H1 (cell line): Measurements from ENCODE around the gene SLC12A7. TPM values are rescaled to one million over a fixed set of nuclear protein-coding genes. Genes with fewer than 3 reads are reported as not detected.

Experiments used
- polyA plus RNA-seq, 7 experiments: library from polyadenylated mRNA; depleted of rRNA in 3 of 7; stranded (reverse) in 5 of 7; unstranded in 2 of 7; fragments of >200 nt in 5 of 7; fragments of 200-250 nt in 2 of 7; gene quantifications; 1 replicate in 5 of 7; 2 replicates in 1 of 7; 4 replicates in 1 of 7; pipeline versions ENCODE4 v1.2.1 to v1.2.3, GENCODE V29; 2011 to 2013; ENCODE audit warnings: missing spikeins in 2 of 7, mixed read lengths in 2 of 7
- total RNA-seq: library from RNA; stranded (reverse); fragmentation: NEBNext Ultra II Directional; extraction: Animal tissue kit (Norgen Biotek cat#: 25700); gene quantifications from 2 replicates; pipeline ENCODE4 v1.2.1, GENCODE V29; 2021
- TF ChIP-seq, protein P1 (sequence below), 3 experiments: IDR thresholded peaks; 1 replicate in 2 of 3; 2 replicates in 1 of 3; pipeline versions ENCODE4 v1.5.1 to v1.6.1; 2011; ENCODE audit warnings: low read length in 3 of 3, mild to moderate bottlenecking in 3 of 3, inconsistent platforms in 2 of 3, low read depth in 1 of 3, moderate library complexity in 1 of 3; ENCODE audit not compliant: insufficient read depth in 1 of 3; ENCODE audit errors: control extremely low read depth in 1 of 3
- TF ChIP-seq, protein P2 (sequence below): fragments of 300-600 bp; sonication (generic); IDR thresholded peaks from 2 replicates; pipeline ENCODE4 v1.7.1; 2012; ENCODE audit warnings: low read length, moderate library complexity, mild to moderate bottlenecking, inconsistent platforms; ENCODE audit not compliant: insufficient replicate concordance

Gene SLC12A7
- total and polyA plus RNA-seq, 2 of the 8 experiments (the other 6 are each of a cell fraction or from before 2014, with no cell fraction given): 23.5 to 39.7 TPM

DNA sequence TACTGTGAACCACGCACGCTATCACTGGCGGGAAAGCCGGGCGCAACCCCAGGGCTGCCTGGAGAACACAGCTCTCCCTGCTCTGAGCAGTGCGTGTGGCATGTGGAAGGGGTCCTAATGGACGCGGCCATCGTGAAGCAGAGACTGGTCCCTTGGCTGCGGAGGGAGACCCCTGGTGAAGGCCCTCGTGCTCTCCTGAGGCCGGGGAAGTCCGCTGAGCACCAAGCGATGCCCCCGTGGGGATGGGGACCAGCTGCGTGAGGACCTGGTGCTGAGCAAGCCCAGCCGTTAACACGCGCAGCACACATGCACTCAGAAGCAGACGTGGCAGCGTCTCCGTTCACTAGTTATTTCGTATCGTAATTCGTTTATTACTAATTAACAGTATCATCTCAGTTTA, 24.4 kb downstream of the SLC12A7 start (continued):
- TF ChIP-seq, protein P1, sequence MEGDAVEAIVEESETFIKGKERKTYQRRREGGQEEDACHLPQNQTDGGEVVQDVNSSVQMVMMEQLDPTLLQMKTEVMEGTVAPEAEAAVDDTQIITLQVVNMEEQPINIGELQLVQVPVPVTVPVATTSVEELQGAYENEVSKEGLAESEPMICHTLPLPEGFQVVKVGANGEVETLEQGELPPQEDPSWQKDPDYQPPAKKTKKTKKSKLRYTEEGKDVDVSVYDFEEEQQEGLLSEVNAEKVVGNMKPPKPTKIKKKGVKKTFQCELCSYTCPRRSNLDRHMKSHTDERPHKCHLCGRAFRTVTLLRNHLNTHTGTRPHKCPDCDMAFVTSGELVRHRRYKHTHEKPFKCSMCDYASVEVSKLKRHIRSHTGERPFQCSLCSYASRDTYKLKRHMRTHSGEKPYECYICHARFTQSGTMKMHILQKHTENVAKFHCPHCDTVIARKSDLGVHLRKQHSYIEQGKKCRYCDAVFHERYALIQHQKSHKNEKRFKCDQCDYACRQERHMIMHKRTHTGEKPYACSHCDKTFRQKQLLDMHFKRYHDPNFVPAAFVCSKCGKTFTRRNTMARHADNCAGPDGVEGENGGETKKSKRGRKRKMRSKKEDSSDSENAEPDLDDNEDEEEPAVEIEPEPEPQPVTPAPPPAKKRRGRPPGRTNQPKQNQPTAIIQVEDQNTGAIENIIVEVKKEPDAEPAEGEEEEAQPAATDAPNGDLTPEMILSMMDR (IDR thresholded peaks at IDR 0.05; ENCODE audit: control extremely low read depth in 1 of 3, insufficient read depth in 1 of 3, low read depth in 1 of 3, low read length in 3 of 3): no peak
- TF ChIP-seq, protein P2, sequence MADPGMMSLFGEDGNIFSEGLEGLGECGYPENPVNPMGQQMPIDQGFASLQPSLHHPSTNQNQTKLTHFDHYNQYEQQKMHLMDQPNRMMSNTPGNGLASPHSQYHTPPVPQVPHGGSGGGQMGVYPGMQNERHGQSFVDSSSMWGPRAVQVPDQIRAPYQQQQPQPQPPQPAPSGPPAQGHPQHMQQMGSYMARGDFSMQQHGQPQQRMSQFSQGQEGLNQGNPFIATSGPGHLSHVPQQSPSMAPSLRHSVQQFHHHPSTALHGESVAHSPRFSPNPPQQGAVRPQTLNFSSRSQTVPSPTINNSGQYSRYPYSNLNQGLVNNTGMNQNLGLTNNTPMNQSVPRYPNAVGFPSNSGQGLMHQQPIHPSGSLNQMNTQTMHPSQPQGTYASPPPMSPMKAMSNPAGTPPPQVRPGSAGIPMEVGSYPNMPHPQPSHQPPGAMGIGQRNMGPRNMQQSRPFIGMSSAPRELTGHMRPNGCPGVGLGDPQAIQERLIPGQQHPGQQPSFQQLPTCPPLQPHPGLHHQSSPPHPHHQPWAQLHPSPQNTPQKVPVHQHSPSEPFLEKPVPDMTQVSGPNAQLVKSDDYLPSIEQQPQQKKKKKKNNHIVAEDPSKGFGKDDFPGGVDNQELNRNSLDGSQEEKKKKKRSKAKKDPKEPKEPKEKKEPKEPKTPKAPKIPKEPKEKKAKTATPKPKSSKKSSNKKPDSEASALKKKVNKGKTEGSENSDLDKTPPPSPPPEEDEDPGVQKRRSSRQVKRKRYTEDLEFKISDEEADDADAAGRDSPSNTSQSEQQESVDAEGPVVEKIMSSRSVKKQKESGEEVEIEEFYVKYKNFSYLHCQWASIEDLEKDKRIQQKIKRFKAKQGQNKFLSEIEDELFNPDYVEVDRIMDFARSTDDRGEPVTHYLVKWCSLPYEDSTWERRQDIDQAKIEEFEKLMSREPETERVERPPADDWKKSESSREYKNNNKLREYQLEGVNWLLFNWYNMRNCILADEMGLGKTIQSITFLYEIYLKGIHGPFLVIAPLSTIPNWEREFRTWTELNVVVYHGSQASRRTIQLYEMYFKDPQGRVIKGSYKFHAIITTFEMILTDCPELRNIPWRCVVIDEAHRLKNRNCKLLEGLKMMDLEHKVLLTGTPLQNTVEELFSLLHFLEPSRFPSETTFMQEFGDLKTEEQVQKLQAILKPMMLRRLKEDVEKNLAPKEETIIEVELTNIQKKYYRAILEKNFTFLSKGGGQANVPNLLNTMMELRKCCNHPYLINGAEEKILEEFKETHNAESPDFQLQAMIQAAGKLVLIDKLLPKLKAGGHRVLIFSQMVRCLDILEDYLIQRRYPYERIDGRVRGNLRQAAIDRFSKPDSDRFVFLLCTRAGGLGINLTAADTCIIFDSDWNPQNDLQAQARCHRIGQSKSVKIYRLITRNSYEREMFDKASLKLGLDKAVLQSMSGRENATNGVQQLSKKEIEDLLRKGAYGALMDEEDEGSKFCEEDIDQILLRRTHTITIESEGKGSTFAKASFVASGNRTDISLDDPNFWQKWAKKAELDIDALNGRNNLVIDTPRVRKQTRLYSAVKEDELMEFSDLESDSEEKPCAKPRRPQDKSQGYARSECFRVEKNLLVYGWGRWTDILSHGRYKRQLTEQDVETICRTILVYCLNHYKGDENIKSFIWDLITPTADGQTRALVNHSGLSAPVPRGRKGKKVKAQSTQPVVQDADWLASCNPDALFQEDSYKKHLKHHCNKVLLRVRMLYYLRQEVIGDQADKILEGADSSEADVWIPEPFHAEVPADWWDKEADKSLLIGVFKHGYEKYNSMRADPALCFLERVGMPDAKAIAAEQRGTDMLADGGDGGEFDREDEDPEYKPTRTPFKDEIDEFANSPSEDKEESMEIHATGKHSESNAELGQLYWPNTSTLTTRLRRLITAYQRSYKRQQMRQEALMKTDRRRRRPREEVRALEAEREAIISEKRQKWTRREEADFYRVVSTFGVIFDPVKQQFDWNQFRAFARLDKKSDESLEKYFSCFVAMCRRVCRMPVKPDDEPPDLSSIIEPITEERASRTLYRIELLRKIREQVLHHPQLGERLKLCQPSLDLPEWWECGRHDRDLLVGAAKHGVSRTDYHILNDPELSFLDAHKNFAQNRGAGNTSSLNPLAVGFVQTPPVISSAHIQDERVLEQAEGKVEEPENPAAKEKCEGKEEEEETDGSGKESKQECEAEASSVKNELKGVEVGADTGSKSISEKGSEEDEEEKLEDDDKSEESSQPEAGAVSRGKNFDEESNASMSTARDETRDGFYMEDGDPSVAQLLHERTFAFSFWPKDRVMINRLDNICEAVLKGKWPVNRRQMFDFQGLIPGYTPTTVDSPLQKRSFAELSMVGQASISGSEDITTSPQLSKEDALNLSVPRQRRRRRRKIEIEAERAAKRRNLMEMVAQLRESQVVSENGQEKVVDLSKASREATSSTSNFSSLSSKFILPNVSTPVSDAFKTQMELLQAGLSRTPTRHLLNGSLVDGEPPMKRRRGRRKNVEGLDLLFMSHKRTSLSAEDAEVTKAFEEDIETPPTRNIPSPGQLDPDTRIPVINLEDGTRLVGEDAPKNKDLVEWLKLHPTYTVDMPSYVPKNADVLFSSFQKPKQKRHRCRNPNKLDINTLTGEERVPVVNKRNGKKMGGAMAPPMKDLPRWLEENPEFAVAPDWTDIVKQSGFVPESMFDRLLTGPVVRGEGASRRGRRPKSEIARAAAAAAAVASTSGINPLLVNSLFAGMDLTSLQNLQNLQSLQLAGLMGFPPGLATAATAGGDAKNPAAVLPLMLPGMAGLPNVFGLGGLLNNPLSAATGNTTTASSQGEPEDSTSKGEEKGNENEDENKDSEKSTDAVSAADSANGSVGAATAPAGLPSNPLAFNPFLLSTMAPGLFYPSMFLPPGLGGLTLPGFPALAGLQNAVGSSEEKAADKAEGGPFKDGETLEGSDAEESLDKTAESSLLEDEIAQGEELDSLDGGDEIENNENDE: no peak
